ENCODE measurements around the gene TMEM116.
"Not testable (repeated sequence)": the region's sequence is repeated elsewhere in the genome, so short reads cannot be mapped to it uniquely, and the experiment has no call there.

DNA sequence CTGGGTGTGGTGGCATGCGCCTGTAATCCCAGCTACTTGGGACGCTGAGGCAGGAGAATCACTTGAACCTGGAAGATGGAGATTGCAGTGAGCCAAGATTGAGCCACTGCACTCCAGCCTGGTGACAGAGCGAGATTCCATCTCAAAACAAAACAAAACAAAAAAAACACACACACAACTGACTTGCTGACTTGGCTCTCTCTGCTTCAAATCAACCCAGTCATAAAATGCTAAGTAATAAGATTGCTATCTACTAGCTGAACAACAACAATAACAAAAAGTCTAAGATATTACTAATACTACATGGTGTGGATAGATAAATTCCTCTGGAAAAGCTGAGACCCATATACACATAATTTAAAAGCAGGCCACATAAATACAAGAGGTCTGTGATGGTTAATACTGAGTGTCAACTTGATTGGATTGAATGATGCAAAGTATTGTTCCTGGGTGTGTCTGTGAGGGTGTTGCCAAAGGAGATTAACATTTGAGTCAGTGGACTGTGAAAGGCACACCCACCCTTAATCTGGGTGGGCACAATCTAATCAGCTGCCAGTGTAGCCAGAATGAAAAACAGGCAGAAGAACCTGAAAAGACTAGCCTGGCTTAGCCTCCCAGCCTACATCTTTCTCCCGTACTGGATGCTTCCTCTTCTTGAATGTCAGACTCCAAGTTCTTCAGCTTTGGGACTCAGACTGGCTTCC, 60.7 kb downstream of the TMEM116 start:
- TF ChIP-seq POLR2A (IDR thresholded peaks at IDR 0.05), result not testable (repeated sequence)
- TF ChIP-seq, protein P1, sequence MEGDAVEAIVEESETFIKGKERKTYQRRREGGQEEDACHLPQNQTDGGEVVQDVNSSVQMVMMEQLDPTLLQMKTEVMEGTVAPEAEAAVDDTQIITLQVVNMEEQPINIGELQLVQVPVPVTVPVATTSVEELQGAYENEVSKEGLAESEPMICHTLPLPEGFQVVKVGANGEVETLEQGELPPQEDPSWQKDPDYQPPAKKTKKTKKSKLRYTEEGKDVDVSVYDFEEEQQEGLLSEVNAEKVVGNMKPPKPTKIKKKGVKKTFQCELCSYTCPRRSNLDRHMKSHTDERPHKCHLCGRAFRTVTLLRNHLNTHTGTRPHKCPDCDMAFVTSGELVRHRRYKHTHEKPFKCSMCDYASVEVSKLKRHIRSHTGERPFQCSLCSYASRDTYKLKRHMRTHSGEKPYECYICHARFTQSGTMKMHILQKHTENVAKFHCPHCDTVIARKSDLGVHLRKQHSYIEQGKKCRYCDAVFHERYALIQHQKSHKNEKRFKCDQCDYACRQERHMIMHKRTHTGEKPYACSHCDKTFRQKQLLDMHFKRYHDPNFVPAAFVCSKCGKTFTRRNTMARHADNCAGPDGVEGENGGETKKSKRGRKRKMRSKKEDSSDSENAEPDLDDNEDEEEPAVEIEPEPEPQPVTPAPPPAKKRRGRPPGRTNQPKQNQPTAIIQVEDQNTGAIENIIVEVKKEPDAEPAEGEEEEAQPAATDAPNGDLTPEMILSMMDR (IDR thresholded peaks at IDR 0.05), result not testable (repeated sequence)

All from right lobe of liver (tissue), 4 donors.